Skin epidermis (tissue), 12 donors: ENCODE results near the gene KRTAP2-2.
"Not testable (repeated sequence)": the region's sequence is repeated elsewhere in the genome, so short reads cannot be mapped to it uniquely, and the experiment has no call there.

Source experiments
- H3K27ac ChIP-seq, 21 experiments: fragments of 200-600 bp; sonication (generic) in 11 of 21; one replicate each; pipeline ENCODE4 v1.5.0; 2020; ENCODE audit warnings: mild to moderate bottlenecking in 3 of 21, inconsistent platforms in 2 of 21, moderate library complexity in 2 of 21
- H3K4me3 ChIP-seq, 7 experiments: fragments of 200-600 bp; sonication (generic) in 2 of 7; one replicate each; pipeline ENCODE4 v1.5.0; 2020; ENCODE audit warnings: inconsistent platforms in 2 of 7, mild to moderate bottlenecking in 2 of 7, moderate library complexity in 1 of 7

The KRTAP2-2 gene

DNA sequence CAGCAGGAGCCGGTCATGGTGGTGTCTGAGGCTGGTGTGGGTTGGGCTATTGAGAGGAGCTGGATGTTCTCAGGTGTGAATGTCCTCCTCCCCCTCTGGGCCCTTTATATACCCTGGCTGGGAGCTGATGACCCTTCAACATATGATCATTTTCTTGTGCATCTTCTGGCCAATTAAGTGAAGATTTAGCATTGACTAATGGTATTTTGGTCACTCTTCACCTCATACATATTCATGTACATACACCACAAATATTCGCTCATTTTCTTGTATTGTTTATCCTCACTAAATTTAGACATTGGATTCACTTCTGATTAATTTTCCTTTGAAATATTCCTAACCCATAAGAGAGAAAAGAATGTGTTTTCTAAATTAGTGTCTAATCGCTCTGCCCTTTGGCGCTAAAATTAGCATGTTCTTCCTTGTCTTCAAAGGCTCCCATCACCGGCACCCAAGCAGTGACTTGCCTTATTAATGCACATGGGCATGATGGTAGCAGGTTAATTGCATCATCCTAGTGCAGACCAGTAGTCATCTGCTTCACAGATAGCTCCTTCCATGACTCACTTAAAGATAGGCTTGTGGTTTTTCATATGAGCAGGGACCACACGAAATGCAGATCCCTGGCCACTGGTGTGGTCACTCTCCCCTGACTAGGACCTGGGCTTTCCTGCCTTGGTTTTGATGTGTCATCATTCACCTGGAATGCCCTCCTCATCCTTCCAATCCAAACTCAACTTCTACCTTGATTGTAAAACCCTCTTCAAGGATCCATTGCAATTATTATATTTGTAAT lies 11.0 kb upstream of the KRTAP2-2 start, which contains the start of gene KRTAP2-4:
KRTAP2-4 (minus strand) TSS at position 51 of the 796 bp plus-strand sequence; CDS start at position 17, 34 bp downstream.
- Histone ChIP-seq H3K4me3 (no peak within 1 kb of the TSS), H3K27ac (no peak within 1 kb of the TSS)

DNA sequence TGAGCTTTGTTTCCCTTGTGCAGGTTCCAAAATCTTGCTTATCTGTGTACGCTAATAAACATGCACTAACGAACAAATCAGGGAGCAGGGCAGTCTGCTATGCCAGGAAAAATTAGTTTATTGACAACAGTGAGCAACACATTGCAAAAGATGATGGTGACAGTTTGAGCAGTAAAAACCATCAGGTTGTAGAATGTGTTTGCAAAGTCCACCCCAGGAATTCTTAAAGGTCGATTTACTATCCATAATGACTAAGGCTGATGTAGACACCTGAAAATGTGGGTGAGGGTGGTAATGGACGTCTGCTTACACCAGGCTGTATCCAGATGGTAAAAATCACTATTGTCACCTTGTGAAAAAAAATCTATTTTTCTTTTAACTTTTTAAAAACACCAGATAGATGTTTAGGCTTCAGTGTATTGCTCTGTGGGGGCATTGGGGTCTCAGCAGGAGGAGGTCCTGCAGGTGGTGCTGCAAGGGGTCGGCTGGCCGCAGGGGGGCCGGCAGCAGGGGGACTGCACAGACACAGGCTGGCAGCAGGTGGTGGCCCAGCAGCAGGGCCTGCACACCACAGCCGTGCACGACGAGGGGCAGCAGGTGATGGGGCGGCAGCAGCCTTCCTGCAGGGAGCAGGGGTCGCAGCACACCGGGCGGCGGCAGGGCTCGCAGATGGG lies 10.1 kb upstream of the KRTAP2-2 start:
- not testable (repeated sequence) for H3K27ac ChIP-seq, H3K4me3 ChIP-seq

DNA sequence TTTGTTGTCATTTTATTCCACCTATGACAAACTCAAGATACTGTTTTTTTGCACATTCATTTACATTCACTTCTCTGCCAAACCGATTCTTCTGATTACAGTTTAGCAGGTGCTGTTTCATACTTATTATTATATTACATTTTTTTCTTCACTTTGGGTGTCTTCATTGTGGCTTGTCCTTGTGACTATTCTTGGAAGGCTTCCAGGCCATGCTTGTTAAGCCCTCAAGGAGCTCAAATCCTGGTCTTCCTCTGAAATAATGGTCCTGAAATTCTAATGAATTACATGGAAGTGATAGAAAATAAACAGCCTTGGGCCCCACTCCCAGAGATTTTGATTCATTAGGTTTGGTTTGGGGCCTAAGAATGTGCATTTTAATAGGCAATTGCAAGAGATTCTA lies 9.3 kb upstream of the KRTAP2-2 start:
- no peak overlapping the region for H3K27ac ChIP-seq
- no peak overlapping the region for H3K4me3 ChIP-seq

DNA sequence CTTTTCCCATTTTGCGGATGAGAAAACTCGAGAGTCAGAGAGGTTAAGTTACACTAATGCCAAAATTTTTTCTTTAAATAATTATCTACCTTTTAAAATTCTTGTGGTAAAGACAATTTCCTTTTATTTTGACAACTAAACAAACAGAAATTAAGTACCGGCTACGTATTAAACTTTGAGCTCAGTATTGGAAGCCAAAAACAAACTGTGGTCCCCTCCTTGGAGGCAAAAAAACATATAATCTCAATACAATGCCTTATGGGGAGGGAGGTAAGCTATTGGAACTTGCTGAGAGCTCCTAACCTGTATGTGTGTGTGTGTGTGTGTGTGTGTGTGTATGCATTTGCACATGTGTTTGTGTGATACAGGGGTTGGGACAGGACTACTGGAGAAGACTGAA lies 8.4 kb upstream of the KRTAP2-2 start:
- H3K4me3 ChIP-seq: no peak overlapping the region
- H3K27ac ChIP-seq: no peak overlapping the region

DNA sequence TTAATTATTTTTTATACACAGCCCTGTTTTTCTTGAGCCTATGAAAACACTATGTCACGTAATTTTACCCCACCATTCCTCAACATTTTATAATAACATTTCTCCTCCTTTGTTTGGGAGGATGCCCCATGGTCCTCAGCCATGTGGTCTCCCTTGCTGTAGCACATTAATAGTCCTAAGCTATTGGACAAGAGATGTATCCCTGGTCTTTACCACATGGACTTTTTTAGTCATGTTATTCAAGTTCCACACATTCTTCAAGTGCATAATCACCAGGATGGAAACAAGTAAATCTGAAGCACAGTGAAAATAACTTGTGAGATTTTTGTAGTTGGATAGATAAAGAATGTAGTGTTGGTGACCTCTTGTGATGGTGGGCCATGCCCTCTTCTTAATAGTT lies 6.9 kb upstream of the KRTAP2-2 start:
- peak overlapping the region in 3 of 21 experiments; percentile 10 to 70 (median 61) for H3K27ac ChIP-seq
- no peak overlapping the region for H3K4me3 ChIP-seq

DNA sequence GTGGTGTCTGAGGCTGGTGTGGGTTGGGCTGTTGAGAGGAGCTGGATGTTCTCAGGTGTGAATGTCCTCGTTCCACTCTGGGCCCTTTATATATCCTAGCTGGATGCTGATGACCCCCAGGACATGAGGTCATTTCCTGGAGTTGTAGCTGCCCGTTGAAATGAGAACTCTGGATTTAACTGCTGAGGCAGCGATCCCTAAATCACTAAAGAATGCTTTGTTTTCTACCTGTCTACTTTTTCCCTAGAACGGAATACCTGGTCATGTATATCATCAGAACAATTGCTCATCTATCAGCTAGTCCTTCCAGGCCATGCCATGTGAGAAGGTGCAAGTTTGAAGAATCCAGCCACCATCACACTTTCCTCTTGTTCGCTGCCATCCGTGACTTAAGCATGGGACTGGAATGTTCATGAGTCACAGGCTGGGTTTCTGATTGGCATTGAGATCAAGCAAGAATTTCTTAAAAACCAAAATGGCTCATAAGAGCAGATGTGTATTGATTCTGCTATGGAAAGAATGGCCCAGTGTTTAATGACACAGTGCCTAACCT lies 5.1 kb upstream of the KRTAP2-2 start, which contains the start of gene KRTAP2-3:
KRTAP2-3 (minus strand) TSS at position 63 of the 553 bp plus-strand sequence. CDS start 64 bp downstream, outside the sequence.
- peak within 1 kb of the TSS in 3 of 21 experiments; percentile 32 to 70 (median 61) for H3K27ac ChIP-seq
- no peak within 1 kb of the TSS for H3K4me3 ChIP-seq

DNA sequence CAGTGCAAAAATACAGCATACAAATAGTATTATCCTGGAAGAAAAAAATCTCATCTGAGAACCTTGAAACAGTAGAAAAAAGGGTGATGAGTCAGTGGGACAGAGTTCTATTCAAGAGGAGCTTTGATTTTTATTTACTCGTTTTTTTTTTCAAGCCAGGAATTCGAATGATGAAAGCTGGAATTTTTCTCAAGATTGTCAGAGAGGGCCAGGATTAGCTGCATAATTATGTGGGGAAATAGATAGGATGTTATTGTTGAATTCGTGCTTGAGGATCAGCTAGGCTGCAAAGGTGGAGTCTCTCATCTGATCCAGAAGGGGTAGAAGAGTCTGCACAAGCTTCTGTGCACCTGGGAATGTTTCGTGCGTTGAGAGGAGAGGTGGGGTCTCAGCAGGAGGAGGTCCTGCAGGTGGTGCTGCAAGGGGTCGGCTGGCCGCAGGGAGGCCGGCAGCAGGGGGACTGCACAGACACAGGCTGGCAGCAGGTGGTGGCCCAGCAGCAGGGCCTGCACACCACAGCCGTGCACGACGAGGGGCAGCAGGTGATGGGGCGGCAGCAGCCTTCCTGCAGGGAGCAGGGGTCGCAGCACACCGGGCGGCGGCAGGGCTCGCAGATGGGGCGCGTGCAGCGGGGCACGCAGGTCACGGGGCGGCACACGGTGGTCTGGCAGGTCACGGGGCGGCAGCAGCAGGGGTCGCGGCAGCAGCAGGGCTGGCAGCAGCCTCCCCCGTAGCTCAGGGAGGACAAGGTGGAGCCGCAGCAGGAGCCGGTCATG lies 4.4 kb upstream of the KRTAP2-2 start:
- H3K4me3 ChIP-seq, H3K27ac ChIP-seq: not testable (repeated sequence)

DNA sequence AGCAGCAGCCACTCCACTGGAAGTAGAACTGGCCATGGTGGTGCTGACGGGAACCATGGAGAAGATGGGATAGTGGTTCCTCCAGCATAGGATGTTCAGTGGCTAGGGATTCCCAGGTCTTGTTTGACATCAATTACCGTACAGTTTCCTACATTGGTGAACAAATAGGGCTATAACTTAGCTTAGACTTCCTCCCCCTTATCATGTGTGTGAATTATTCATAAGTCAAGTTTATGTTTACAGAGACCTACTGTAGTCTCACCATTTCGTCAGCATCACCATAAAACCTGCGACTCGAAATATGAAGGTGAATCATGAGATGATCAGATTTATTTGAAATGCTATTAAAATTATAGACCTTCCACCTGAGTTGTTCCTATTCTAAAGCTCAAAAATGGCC lies 3.7 kb upstream of the KRTAP2-2 start:
- H3K4me3 ChIP-seq: no peak overlapping the region

DNA sequence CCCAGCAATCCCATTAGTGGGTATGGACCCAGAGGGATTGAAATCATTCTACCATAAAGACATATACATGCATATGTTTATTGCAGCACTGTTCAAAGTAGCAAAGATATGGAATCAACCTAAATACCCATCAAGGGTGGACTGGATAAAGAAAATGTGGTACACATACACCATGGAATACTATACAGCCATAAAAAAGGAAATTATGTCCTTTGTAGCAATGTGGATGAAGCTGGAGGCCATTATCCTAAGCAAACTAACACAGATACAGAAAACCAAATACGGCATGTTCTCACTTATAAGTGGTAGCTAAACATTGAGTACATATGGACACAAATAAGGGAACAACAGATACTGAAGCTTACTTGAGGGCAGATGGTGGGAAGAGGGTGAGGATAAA lies 2.5 kb upstream of the KRTAP2-2 start:
- Histone ChIP-seq H3K4me3 (no peak overlapping the region), H3K27ac (no peak overlapping the region)

More for the DNA sequence above, 3.7 kb upstream of the KRTAP2-2 start:
- no peak overlapping the region for H3K27ac ChIP-seq

DNA sequence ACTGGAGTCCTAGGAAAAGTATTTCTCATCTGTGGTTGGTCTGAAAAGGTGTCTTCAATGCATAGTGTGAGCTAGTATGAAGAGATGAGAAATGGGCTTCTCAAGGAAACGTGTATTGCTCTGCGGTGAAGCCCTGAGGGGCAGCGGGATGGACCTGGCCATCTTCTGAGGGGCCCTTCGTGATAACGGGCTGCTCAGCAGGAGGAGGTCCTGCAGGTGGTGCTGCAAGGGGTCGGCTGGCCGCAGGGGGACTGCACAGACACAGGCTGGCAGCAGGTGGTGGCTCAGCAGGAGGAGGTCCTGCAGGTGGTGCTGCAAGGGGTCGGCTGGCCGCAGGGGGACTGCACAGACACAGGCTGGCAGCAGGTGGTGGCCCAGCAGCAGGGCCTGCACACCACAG lies 474 bp downstream of the KRTAP2-2 start:
- not testable (repeated sequence) for H3K27ac ChIP-seq, H3K4me3 ChIP-seq

DNA sequence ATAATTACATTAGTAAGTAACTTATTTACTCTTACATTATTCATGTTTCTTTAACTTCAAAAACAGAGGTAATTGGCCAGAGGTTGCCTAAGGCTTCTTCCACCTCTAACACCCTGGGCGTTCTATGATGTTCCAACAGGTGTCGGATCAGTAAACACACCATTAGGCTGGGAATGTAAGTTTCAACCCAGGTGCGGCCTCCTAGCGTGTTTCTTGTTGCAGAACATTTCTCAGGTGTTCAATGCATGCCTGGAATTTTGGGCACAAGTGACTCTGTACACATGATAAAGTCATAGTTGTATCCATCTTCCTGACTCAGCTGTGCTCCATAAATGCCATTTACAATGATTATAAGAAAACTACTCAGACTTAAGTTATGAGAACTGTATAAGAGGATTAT lies 1.0 kb downstream of the KRTAP2-2 start:
- Histone ChIP-seq H3K4me3 (no peak overlapping the region), H3K27ac (no peak overlapping the region)

DNA sequence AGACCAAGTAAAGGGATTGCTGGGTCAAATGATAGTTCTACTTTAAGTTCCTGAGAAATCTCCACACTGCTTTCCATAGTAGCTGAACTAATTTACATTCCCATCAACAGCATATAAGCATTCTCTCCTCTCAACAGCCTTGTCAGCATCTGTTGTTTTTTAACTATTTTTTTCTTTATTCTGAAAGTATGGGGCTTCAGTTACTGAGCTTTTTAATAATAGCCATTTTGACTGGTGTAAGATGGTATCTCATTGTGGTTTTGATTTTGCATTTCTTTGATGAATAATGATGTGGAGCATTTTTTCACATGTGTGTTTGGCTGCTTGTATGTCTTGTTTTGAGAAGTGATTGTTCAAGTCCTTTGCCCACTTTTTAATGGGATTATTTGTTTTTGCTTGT lies 2.5 kb downstream of the KRTAP2-2 start:
- Histone ChIP-seq H3K4me3 (no peak overlapping the region), H3K27ac (no peak overlapping the region)

DNA sequence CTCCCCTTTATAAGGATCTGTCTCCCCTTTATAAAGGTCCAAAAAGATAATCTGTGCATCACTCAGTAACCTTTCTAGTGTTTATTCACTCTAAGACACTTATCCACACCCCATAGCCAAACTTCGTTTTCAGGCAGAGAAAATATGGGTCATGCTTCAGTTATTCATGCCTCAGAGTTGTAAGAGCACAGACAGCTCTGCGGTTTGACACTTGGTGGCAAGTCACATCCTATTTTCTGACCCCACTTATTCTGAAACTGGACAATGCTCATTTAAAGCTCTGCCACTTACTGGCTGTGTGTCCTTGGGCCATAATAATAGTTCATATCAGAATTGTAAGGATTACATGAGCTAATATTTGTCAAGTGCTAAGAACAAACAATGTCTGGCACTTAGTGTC lies 5.9 kb downstream of the KRTAP2-2 start:
- Histone ChIP-seq H3K4me3 (no peak overlapping the region), H3K27ac (no peak overlapping the region)

DNA sequence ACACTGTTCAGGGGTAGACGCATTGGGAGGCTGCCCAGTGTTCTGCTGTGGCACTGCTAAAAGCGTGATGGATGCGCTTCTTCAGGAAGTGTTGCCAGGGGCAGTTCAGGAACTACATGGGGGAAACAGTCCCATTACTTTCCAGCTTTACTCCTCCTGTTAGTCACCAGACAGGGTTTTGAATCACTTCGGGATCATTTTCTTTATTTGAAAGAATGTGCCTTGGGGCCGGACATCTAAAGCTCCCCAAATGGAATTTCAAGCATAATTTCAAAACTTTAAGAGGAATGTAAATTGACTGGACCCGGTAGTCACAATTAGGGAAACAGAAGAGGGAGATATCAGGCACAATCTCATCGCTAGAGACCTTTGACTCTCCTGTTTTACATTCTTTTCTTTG lies 6.6 kb downstream of the KRTAP2-2 start:
- Histone ChIP-seq H3K27ac (no peak overlapping the region), H3K4me3 (no peak overlapping the region)

DNA sequence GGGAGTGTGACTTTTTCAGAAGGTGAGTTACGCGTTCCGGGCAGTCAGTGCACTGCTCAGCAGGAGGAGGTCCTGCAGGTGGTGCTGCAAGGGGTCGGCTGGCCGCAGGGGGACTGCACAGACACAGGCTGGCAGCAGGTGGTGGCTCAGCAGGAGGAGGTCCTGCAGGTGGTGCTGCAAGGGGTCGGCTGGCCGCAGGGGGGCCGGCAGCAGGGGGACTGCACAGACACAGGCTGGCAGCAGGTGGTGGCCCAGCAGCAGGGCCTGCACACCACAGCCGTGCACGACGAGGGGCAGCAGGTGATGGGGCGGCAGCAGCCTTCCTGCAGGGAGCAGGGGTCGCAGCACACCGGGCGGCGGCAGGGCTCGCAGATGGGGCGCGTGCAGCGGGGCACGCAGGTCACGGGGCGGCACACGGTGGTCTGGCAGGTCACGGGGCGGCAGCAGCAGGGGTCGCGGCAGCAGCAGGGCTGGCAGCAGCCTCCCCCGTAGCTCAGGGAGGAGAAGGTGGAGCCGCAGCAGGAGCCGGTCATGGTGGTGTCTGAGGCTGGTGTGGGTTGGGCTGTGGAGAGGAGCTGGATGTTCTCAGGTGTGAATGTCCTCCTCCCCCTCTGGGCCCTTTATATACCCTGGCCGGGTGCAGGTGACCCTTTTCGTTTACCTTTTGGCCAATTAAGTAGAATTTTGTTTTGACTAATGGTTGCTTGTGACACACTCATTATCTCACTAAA lies 8.1 kb downstream of the KRTAP2-2 start, which contains the start of gene KRTAP2-1:
KRTAP2-1 (minus strand) TSS at position 582 of the 731 bp plus-strand sequence; CDS start at position 533, 49 bp downstream.
- H3K4me3 ChIP-seq, H3K27ac ChIP-seq: not testable (repeated sequence)

DNA sequence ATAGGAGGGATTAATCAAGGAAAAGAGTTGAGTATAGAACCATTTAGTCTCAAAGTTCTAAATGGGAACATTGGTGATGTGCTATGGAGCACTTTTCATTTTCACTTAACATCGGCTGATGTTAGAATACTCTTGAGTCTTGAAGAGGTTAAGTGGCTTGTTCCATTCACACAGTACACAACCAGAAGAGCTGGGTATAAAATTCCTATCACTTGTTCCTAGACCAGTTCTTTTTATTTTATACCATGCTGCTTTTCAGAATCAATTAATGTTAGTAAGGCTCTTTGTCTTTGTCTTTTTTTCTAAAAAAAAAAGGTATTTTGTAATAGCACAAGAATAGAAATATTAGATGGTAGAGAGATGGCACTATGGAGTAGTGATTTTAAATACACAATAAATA lies 12.1 kb downstream of the KRTAP2-2 start:
- H3K4me3 ChIP-seq: no peak overlapping the region
- H3K27ac ChIP-seq: no peak overlapping the region

DNA sequence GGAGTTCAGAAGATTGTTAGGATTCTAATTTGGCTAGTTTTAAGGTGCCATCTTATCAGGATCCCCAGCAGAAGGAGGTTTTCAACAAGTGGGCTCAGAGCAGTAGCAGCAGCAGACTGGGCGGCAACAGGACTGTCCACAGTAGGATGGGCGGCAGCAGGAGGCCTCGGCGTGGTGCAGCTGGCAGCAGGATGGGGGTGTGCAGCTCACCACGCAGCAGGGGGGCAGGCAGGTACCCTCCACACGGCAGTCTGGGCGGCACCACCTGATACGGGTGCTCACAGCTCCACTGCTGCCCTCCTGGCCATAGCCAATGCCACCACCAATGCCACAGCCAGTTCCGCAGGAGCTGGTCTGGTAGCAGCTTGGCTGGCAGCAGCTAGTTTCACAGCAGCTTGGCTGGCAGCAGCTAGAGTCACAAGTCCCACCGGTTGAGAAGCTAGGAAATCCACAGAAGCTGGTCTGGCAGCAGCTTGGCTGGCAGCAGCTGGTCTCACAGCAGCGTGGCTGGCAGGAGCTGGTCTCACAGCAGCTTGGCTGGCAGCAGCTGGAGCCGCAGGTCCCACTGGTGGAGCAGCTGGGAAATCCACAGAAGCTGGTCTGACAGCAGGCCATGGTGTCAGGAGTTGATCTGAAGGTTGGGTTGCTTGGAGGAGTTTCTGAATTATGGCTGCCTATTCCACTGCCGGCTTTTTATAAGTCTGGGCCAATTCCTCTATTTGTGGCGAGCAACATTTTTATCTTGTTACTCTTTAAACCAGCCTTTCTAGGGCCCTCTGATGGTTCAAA lies 14.1 kb downstream of the KRTAP2-2 start, which contains the start of gene KRTAP1-1:
KRTAP1-1 (minus strand) TSS at position 668 of the 789 bp plus-strand sequence; CDS start at position 615, 53 bp downstream.
- not testable (repeated sequence) for H3K27ac ChIP-seq

DNA sequence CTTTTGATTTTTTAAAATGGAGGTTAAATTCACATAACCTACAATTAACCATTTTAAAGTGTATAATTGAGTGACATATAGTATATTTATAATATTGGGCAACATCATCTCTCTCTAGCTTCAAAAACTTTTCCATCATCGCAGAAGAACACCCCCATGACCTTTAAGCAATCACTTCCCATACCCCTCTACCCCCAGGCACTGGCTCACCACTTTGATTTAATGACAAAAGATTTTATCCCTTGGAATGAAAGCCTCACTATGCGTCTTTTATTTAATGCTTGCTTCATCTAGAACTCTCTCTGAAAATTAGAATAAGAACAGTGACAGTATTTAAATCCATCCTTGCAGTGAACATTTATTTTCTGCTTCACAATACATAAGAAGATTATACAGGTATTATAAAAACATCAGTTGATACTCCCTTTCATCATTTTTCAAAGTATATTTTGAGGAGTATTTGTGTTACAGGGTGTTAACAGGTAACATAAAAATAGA lies 17.1 kb downstream of the KRTAP2-2 start:
- Histone ChIP-seq H3K4me3 (no peak overlapping the region), H3K27ac (no peak overlapping the region)

More for the DNA sequence above, 14.1 kb downstream of the KRTAP2-2 start, which contains the start of gene KRTAP1-1:
- H3K4me3 ChIP-seq: not testable (repeated sequence)
